Upper lobe of right lung (tissue), 1 donor: Measurements from ENCODE around the gene ZNF621. TPM values are rescaled to one million over a fixed set of nuclear protein-coding genes. Genes with fewer than 3 reads are reported as not detected.
A peak's percentile ranks its signal among the peaks of the same experiment; 100 is the strongest.

Experiments used
- ATAC-seq: fragments of 200-7000 bp; cut with Tn5 transposase; one replicate; pipeline ENCODE4 v1.9.1; 2020; ENCODE audit warnings: mild to moderate bottlenecking, moderate library complexity
- DNase-seq: peaks from one replicate; pipeline ENCODE4 v3.0.0-alpha.2; 2020
- H3K27ac ChIP-seq: fragments of 200-600 bp; one replicate; pipeline ENCODE4 v1.8.0; 2022
- H3K27me3 ChIP-seq: fragments of 200-600 bp; one replicate; pipeline ENCODE4 v1.8.0; 2022; ENCODE audit warnings: mild to moderate bottlenecking
- H3K36me3 ChIP-seq: fragments of 200-600 bp; one replicate; pipeline ENCODE4 v1.8.0; 2022
- H3K4me1 ChIP-seq: fragments of 200-600 bp; one replicate; pipeline ENCODE4 v1.8.0; 2022
- H3K4me3 ChIP-seq: fragments of 200-600 bp; one replicate; pipeline ENCODE4 v1.8.0; 2022; ENCODE audit warnings: mild to moderate bottlenecking
- H3K9me3 ChIP-seq: fragments of 200-600 bp; one replicate; pipeline ENCODE4 v1.8.0; 2022
- CTCF ChIP-seq: fragments of 200-600 bp; IDR thresholded peaks from one replicate; pipeline ENCODE4 v1.8.0; 2022; ENCODE audit warnings: antibody characterized with exemption
- intact Hi-C: fragments of 100-400 bp; cut with DNase I; formaldehyde crosslinking; loops from one replicate; pipeline ENCODE4 v1.11.0; 2022
- total RNA-seq: library from RNA; stranded (reverse); fragmentation: NEBNext Ultra II Directional; extraction: Animal tissue kit (Norgen Biotek cat#: 25700); gene quantifications from one replicate; pipeline ENCODE4 v1.2.1, GENCODE V29; 2021
- donor health status: DM: no; HTN: yes; CAD: no; lungs with severe emphysema.

Gene ZNF621
- total RNA-seq, 1 donor from 2014 or later: 20.1 TPM

- H3K27me3 ChIP-seq: no peaks in the 10 kb centered on the region
- no peak for DNase-seq
- no peak overlapping the region for H3K27ac ChIP-seq
- TF ChIP-seq CTCF: no peak
- intact Hi-C loops: loop anchor here (5.0 to 10.0 kb wide), 2 partner anchors 622 to 1300 kb away; no protein-coding TSS in a partner anchor
- H3K36me3 ChIP-seq: no peaks in the 10 kb centered on the region
- no peak overlapping the region for H3K4me3 ChIP-seq
- no peak for ATAC-seq
- peaks cover 6% of the 10 kb centered on the region for H3K4me1 ChIP-seq
- no peaks in the 10 kb centered on the region for H3K9me3 ChIP-seq
Measured at GRCh38 chr3:40582401-40583027, 57.8 kb downstream of the ZNF621 start.

- intact Hi-C loops: loop anchor here (5.0 to 10.0 kb wide), 2 partner anchors 621 to 1299 kb away; no protein-coding TSS in a partner anchor
- Histone ChIP-seq H3K4me1 (peaks cover 6% of the 10 kb centered on the region), H3K4me3 (no peak overlapping the region), H3K9me3 (no peaks in the 10 kb centered on the region), H3K27ac (no peak overlapping the region), H3K27me3 (no peaks in the 10 kb centered on the region), H3K36me3 (no peaks in the 10 kb centered on the region)
- no peak for TF ChIP-seq CTCF
- no peak for DNase-seq
- ATAC-seq: no peak
Measured at GRCh38 chr3:40583691-40584090, 58.9 kb downstream of the ZNF621 start.

GRCh38 chr3:40584625-40585189 is 59.9 kb downstream of the ZNF621 start:
- peaks cover 6% of the 10 kb centered on the region for H3K4me1 ChIP-seq
- peak; percentile 97 for TF ChIP-seq CTCF
- intact Hi-C loops: loop anchor here (5.0 to 10.0 kb wide), 2 partner anchors 620 to 1298 kb away; no protein-coding TSS in a partner anchor

GRCh38 chr3:40585381-40586016 is 60.7 kb downstream of the ZNF621 start:
- Histone ChIP-seq H3K36me3 (no peaks in the 10 kb centered on the region), H3K27me3 (no peaks in the 10 kb centered on the region), H3K9me3 (no peaks in the 10 kb centered on the region), H3K27ac (no peak overlapping the region), H3K4me3 (no peak overlapping the region), H3K4me1 (peaks cover 6% of the 10 kb centered on the region)
- DNase-seq (no peak), ATAC-seq (peak; percentile 5)
- intact Hi-C loops: loop anchor here (10.0 kb wide), 1 partner anchor 619 kb away; no protein-coding TSS in a partner anchor
- no peak for TF ChIP-seq CTCF

More at GRCh38 chr3:40584625-40585189, 59.9 kb downstream of the ZNF621 start:
- Histone ChIP-seq H3K27me3 (no peaks in the 10 kb centered on the region), H3K9me3 (no peaks in the 10 kb centered on the region), H3K27ac (no peak overlapping the region), H3K4me3 (no peak overlapping the region), H3K36me3 (no peaks in the 10 kb centered on the region)
- DNase-seq: peak; percentile 92
- ATAC-seq: peak; percentile 94

GRCh38 chr3:40586901-40587300 is 62.1 kb downstream of the ZNF621 start:
- TF ChIP-seq CTCF: no peak
- Histone ChIP-seq H3K4me3 (no peak overlapping the region), H3K36me3 (no peaks in the 10 kb centered on the region), H3K9me3 (no peaks in the 10 kb centered on the region), H3K27me3 (no peaks in the 10 kb centered on the region), H3K4me1 (peaks cover 6% of the 10 kb centered on the region), H3K27ac (no peak overlapping the region)
- ATAC-seq (no peak), DNase-seq (no peak)
- intact Hi-C loops: loop anchor here (10.0 kb wide), 1 partner anchor 618 kb away; no protein-coding TSS in a partner anchor
